H9 (cell line): ENCODE results near the gene AMBRA1. TPM values are rescaled to one million over a fixed set of nuclear protein-coding genes. Genes with fewer than 3 reads are reported as not detected.

Experiments
- DNase-seq: peaks from one replicate; pipeline ENCODE4 v3.0.0-alpha.2; 2017
- H2AFZ ChIP-seq: one replicate; pipeline ENCODE4 v1.6.1; 2013; ENCODE audit warnings: mild to moderate bottlenecking, low read length, control low read depth, moderate library complexity
- H2AK5ac ChIP-seq: 2 replicates; pipeline ENCODE4 v1.6.1; 2013; ENCODE audit warnings: low read length, control low read depth, mixed read lengths; ENCODE audit not compliant: insufficient read length
- H2BK120ac ChIP-seq: one replicate; pipeline ENCODE4 v1.6.1; 2013; ENCODE audit warnings: low read depth, mild to moderate bottlenecking, low read length, control low read depth, inconsistent platforms; ENCODE audit not compliant: poor library complexity, severe bottlenecking
- H2BK12ac ChIP-seq: 2 replicates; pipeline ENCODE4 v1.6.1; 2013; ENCODE audit warnings: low read length, control low read depth, mixed read lengths, low read depth; ENCODE audit not compliant: insufficient read length
- H2BK15ac ChIP-seq: 2 replicates; pipeline ENCODE4 v1.6.1; 2013; ENCODE audit warnings: low read depth, low read length, control low read depth
- H2BK20ac ChIP-seq: one replicate; pipeline ENCODE4 v1.6.1; 2013; ENCODE audit warnings: low read depth, mild to moderate bottlenecking, low read length, control low read depth, inconsistent platforms; ENCODE audit not compliant: poor library complexity, severe bottlenecking
- H2BK5ac ChIP-seq: 2 replicates; pipeline ENCODE4 v1.6.1; 2013; ENCODE audit warnings: low read length, control low read depth, mixed read lengths; ENCODE audit not compliant: insufficient read length
- H3K14ac ChIP-seq: 2 replicates; pipeline ENCODE4 v1.6.1; 2013; ENCODE audit warnings: low read length, control low read depth; ENCODE audit not compliant: insufficient read depth
- H3K18ac ChIP-seq: 2 replicates; pipeline ENCODE4 v1.6.1; 2013; ENCODE audit warnings: low read depth, mild to moderate bottlenecking, mixed read lengths, low read length, control low read depth; ENCODE audit not compliant: insufficient read length
- H3K23ac ChIP-seq: 2 replicates; pipeline ENCODE4 v1.6.1; 2013; ENCODE audit warnings: low read length, control low read depth, mixed read lengths, low read depth; ENCODE audit not compliant: insufficient read length
- H3K23me2 ChIP-seq: 2 replicates; pipeline ENCODE4 v1.6.1; 2013; ENCODE audit warnings: low read depth, mild to moderate bottlenecking, mixed read lengths, low read length, control low read depth; ENCODE audit not compliant: insufficient read length, poor library complexity, severe bottlenecking
- H3K27ac ChIP-seq: 2 replicates; pipeline ENCODE4 v1.5.1; 2013; ENCODE audit warnings: low read length, control low read depth, mixed read lengths, low read depth; ENCODE audit not compliant: insufficient read length
- H3K27me3 ChIP-seq: 2 replicates; pipeline ENCODE4 v1.6.1; 2013; ENCODE audit warnings: low read length, control low read depth, inconsistent platforms; ENCODE audit not compliant: insufficient read depth
- H3K4ac ChIP-seq: 2 replicates; pipeline ENCODE4 v1.6.1; 2013; ENCODE audit warnings: low read depth, mild to moderate bottlenecking, control low read depth, inconsistent platforms, low read length, moderate library complexity
- H3K4me1 ChIP-seq: 2 replicates; pipeline ENCODE4 v1.6.1; 2013; ENCODE audit warnings: low read length, control low read depth, inconsistent platforms; ENCODE audit not compliant: insufficient read depth
- H3K4me2 ChIP-seq: 2 replicates; pipeline ENCODE4 v1.6.1; 2013; ENCODE audit warnings: low read length, control low read depth, mixed read lengths; ENCODE audit not compliant: insufficient read length, insufficient read depth
- H3K56ac ChIP-seq: 2 replicates; pipeline ENCODE4 v1.6.1; 2013; ENCODE audit warnings: low read depth, mild to moderate bottlenecking, mixed read lengths, low read length, control low read depth; ENCODE audit not compliant: insufficient read length
- H3K79me1 ChIP-seq: 2 replicates; pipeline ENCODE4 v1.6.1; 2013; ENCODE audit warnings: low read depth, mild to moderate bottlenecking, moderate library complexity, low read length, control low read depth, inconsistent platforms; ENCODE audit not compliant: insufficient read depth, poor library complexity, severe bottlenecking
- H3K79me2 ChIP-seq: 2 replicates; pipeline ENCODE4 v1.6.1; 2013; ENCODE audit warnings: low read length, control low read depth, inconsistent platforms; ENCODE audit not compliant: insufficient read depth
- H3K9ac ChIP-seq: 2 replicates; pipeline ENCODE4 v1.6.1; 2013; ENCODE audit warnings: low read length, control low read depth, mixed read lengths; ENCODE audit not compliant: insufficient read length; ENCODE audit errors: extremely low read depth
- H3K9me3 ChIP-seq: one replicate; pipeline ENCODE4 v1.6.1; 2013; ENCODE audit warnings: low read depth, low read length, inconsistent platforms; ENCODE audit not compliant: control insufficient read depth
- H3T11ph ChIP-seq: one replicate; pipeline ENCODE4 v1.6.1; 2013; ENCODE audit warnings: mild to moderate bottlenecking, low read length, control low read depth, inconsistent platforms
- H4K20me1 ChIP-seq: one replicate; pipeline ENCODE4 v1.6.1; 2013; ENCODE audit not compliant: control insufficient read depth, insufficient read length, insufficient read depth
- H4K5ac ChIP-seq: 2 replicates; pipeline ENCODE4 v1.6.1; 2013; ENCODE audit warnings: low read depth, mild to moderate bottlenecking, mixed read lengths, low read length, control low read depth; ENCODE audit not compliant: insufficient read length
- H4K8ac ChIP-seq: replicated peaks from 2 replicates; pipeline ENCODE4 v1.6.1; 2013; ENCODE audit warnings: low read length, control low read depth, mixed read lengths, low read depth; ENCODE audit not compliant: insufficient read length
- H4K91ac ChIP-seq: 2 replicates; pipeline ENCODE4 v1.6.1; 2013; ENCODE audit warnings: low read depth, mild to moderate bottlenecking, moderate library complexity, mixed read lengths, low read length, control low read depth; ENCODE audit not compliant: insufficient read length
- H3K27ac Mint-ChIP-seq, 3 experiments: 2 replicates in 2 of 3; 3 replicates in 1 of 3; pipeline ENCODE4 v1.8.0; 2020 to 2021; ENCODE audit warnings: mixed read lengths in 3 of 3, mild to moderate bottlenecking in 1 of 3, moderate library complexity in 1 of 3
- H3K27me3 Mint-ChIP-seq: 2 replicates; pipeline ENCODE4 v1.8.0; 2021; ENCODE audit warnings: low read depth, mild to moderate bottlenecking, moderate library complexity, mixed read lengths
- H3K36me3 Mint-ChIP-seq, 3 experiments: 2 replicates in 2 of 3; 3 replicates in 1 of 3; pipeline ENCODE4 v1.8.0; 2020 to 2021; ENCODE audit warnings: low read depth in 3 of 3, mixed read lengths in 3 of 3; ENCODE audit not compliant: insufficient read depth in 1 of 3
- H3K4me1 Mint-ChIP-seq, 2 experiments: 2 replicates each; pipeline ENCODE4 v1.8.0; 2020; ENCODE audit warnings: mixed read lengths in 2 of 2
- H3K4me3 Mint-ChIP-seq, 2 experiments: 2 replicates in 1 of 2; 3 replicates in 1 of 2; pipeline ENCODE4 v1.8.0; 2020 to 2021; ENCODE audit warnings: mild to moderate bottlenecking in 2 of 2, mixed read lengths in 2 of 2, moderate library complexity in 1 of 2
- H3K9me3 Mint-ChIP-seq, 2 experiments: 2 replicates in 1 of 2; 3 replicates in 1 of 2; pipeline ENCODE4 v1.8.0; 2020; ENCODE audit warnings: mild to moderate bottlenecking in 2 of 2, mixed read lengths in 2 of 2, moderate library complexity in 1 of 2
- WGBS: extraction: QIAGEN DNeasy Blood & Tissue Kit; methylation state at CpG from one replicate; pipeline ENCODE4 v1.1.7; 2013; ENCODE audit warnings: missing lambda C conversion rate, low lambda C conversion rate, mixed read lengths; ENCODE audit not compliant: insufficient read length; ENCODE audit errors: extremely low coverage; 5-methylcytosine and 5-hydroxymethylcytosine counted together
- total RNA-seq: library from RNA; stranded (reverse); gene quantifications from 2 replicates; pipeline ENCODE4 v1.2.1, GENCODE V29; 2021
- TF ChIP-seq, protein P1 (sequence below): fragments of 200-600 bp; sonication (generic); conservative IDR thresholded peaks from 3 replicates; pipeline ENCODE4 v1.8.0; 2021; ENCODE audit warnings: antibody characterized with exemption, mild to moderate bottlenecking

AMBRA1 gene
- total RNA-seq, 1 experiment from 2014 or later = 37.5 TPM

DNA sequence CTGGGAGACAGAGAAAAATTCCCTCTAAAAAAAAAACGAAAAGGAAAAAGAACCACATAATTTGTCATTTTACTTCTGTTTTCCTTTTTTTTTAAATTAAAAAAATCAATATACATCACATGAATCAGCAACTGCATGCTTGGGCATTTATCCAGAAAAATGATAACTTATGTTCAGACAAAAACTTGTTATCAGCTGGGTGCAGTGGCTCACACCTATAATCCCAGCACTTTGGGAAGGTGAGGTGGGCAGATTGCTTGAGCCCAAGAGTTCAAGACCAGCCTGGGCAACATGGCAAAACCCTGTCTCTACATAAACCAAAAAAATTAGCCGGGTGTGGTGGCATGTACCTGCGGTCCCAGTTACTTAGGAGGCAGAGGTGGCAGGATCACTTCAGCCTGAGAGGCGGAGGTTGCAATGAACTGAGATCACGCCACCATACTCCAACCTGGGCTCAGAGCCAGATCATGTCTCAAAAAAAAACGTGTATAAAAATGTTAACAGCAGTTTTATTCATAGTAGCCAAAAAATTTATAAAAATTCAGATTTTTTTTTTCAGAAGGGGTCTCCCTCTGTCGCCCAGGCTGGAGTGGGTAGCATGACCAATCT is 28.5 kb downstream of the AMBRA1 start:
- no peaks in the 10 kb centered on the region for H3K23me2 ChIP-seq
- no peak overlapping the region for H3K56ac ChIP-seq
- Mint-ChIP-seq H3K4me3 (no peak overlapping the region), H3K9me3 (no peaks in the 10 kb centered on the region), H3K27ac (peak overlapping the region in 1 of 3 experiments; percentile 89; a peak in 1 of 7 replicates), H3K36me3 (peaks cover 0 to 2% (median 0%) of the 10 kb centered on the region in 3 experiments; a peak in 1 of 7 replicates), H3K4me1 (peaks cover 4 to 13% of the 10 kb centered on the region in 2 experiments; a peak in 2 of 4 replicates), H3K27me3 (no peaks in the 10 kb centered on the region)
- no peak overlapping the region for H3K4me2 ChIP-seq
- TF ChIP-seq, protein P1, sequence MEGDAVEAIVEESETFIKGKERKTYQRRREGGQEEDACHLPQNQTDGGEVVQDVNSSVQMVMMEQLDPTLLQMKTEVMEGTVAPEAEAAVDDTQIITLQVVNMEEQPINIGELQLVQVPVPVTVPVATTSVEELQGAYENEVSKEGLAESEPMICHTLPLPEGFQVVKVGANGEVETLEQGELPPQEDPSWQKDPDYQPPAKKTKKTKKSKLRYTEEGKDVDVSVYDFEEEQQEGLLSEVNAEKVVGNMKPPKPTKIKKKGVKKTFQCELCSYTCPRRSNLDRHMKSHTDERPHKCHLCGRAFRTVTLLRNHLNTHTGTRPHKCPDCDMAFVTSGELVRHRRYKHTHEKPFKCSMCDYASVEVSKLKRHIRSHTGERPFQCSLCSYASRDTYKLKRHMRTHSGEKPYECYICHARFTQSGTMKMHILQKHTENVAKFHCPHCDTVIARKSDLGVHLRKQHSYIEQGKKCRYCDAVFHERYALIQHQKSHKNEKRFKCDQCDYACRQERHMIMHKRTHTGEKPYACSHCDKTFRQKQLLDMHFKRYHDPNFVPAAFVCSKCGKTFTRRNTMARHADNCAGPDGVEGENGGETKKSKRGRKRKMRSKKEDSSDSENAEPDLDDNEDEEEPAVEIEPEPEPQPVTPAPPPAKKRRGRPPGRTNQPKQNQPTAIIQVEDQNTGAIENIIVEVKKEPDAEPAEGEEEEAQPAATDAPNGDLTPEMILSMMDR = no peak
- no peak overlapping the region for H3K9ac ChIP-seq
- H3K79me2 ChIP-seq = peaks cover 4% of the 10 kb centered on the region; the same call in 1 of the 2 replicates
- no peak overlapping the region for H4K91ac ChIP-seq
- H3K18ac ChIP-seq = no peak overlapping the region
- no peak overlapping the region; the same call in 1 of the 2 replicates for H3K14ac ChIP-seq
- H3K79me1 ChIP-seq = peaks cover 11% of the 10 kb centered on the region
- H2AFZ ChIP-seq = no peak overlapping the region
- no peaks in the 10 kb centered on the region for H3K4me1 ChIP-seq
- no peak overlapping the region for H4K8ac ChIP-seq
- H4K5ac ChIP-seq = no peak overlapping the region
- H3K27ac ChIP-seq = no peak overlapping the region
- no peak for DNase-seq
- H3K4ac ChIP-seq = no peak overlapping the region
- no peaks in the 10 kb centered on the region for H4K20me1 ChIP-seq
- no peak overlapping the region for H2BK120ac ChIP-seq
- no peak overlapping the region for H2BK12ac ChIP-seq
- H3K9me3 ChIP-seq = no peaks in the 10 kb centered on the region
- H2BK5ac ChIP-seq = no peak overlapping the region
- H2AK5ac ChIP-seq = no peak overlapping the region
- no peak overlapping the region for H3K23ac ChIP-seq
- H3T11ph ChIP-seq = no peak overlapping the region
- no peak overlapping the region for H2BK20ac ChIP-seq
- H2BK15ac ChIP-seq = no peak overlapping the region
- H3K27me3 ChIP-seq = no peaks in the 10 kb centered on the region
- WGBS = no CpG with 5 or more reads among the region's 7 CpGs
